Activated CD8-positive, alpha-beta memory T cell treated with anti-CD3 and anti-CD28 coated beads for 24 hours (primary cell): ENCODE data around the gene DOK5.

ENCODE experiments used
- DNase-seq: peaks from one replicate; pipeline ENCODE4 v3.0.0-alpha.2; 2020

Gene DOK5

GRCh38 chr20:54619682-54620081 is 144.3 kb downstream of the DOK5 start:
- no peak for DNase-seq

- DNase-seq: no peak
These were observed 145.2 kb downstream of the DOK5 start for GRCh38 chr20:54620611-54621010.

GRCh38 chr20:54622333-54623295 is 147.2 kb downstream of the DOK5 start:
- no peak for DNase-seq

GRCh38 chr20:54623991-54624569 is 148.7 kb downstream of the DOK5 start:
- DNase-seq: no peak

GRCh38 chr20:54624706-54625390 is 149.5 kb downstream of the DOK5 start:
- DNase-seq: no peak

- DNase-seq: no peak
These were observed 150.1 kb downstream of the DOK5 start for GRCh38 chr20:54625497-54625896.

GRCh38 chr20:54626126-54626525 is 150.7 kb downstream of the DOK5 start:
- DNase-seq: no peak

GRCh38 chr20:54629632-54630031 is 154.2 kb downstream of the DOK5 start:
- DNase-seq: no peak

- no peak for DNase-seq
These were observed 155.2 kb downstream of the DOK5 start for GRCh38 chr20:54630582-54630981.

GRCh38 chr20:54631059-54631458 is 155.7 kb downstream of the DOK5 start:
- no peak for DNase-seq

GRCh38 chr20:54633374-54634355 is 158.3 kb downstream of the DOK5 start:
- no peak for DNase-seq

- DNase-seq: no peak
These were observed 161.2 kb downstream of the DOK5 start for GRCh38 chr20:54636575-54636974.

- DNase-seq: no peak
These were observed 164.5 kb downstream of the DOK5 start for GRCh38 chr20:54639941-54640340.

GRCh38 chr20:54640800-54641199 is 165.4 kb downstream of the DOK5 start:
- no peak for DNase-seq

- DNase-seq: no peak
These were observed 167.7 kb downstream of the DOK5 start for GRCh38 chr20:54642864-54643667.

- no peak for DNase-seq
These were observed 168.4 kb downstream of the DOK5 start for GRCh38 chr20:54643761-54644160.

GRCh38 chr20:54645445-54646155 is 170.2 kb downstream of the DOK5 start:
- no peak for DNase-seq

GRCh38 chr20:54646156-54646517 is 170.7 kb downstream of the DOK5 start:
- no peak for DNase-seq

- no peak for DNase-seq
These were observed 173.2 kb downstream of the DOK5 start for GRCh38 chr20:54648421-54649142.

- peak; percentile 85 for DNase-seq
These were observed 174.1 kb downstream of the DOK5 start for GRCh38 chr20:54649511-54649962.
